Measurements from ENCODE around the gene SLC17A5. TPM values are rescaled to one million over a fixed set of nuclear protein-coding genes. Genes with fewer than 3 reads are reported as not detected.
"Not testable (repeated sequence)": the region's sequence is repeated elsewhere in the genome, so short reads cannot be mapped to it uniquely, and the experiment has no call there.

SLC17A5 gene, protein sequence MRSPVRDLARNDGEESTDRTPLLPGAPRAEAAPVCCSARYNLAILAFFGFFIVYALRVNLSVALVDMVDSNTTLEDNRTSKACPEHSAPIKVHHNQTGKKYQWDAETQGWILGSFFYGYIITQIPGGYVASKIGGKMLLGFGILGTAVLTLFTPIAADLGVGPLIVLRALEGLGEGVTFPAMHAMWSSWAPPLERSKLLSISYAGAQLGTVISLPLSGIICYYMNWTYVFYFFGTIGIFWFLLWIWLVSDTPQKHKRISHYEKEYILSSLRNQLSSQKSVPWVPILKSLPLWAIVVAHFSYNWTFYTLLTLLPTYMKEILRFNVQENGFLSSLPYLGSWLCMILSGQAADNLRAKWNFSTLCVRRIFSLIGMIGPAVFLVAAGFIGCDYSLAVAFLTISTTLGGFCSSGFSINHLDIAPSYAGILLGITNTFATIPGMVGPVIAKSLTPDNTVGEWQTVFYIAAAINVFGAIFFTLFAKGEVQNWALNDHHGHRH
- total RNA-seq: 4.9 TPM in 2 replicates

- H3K4me1 Mint-ChIP-seq: peaks cover 25% of the 10 kb centered on the region
- intact Hi-C loops (cut with micrococcal nuclease): loop anchor here (1.0 to 5.0 kb wide), 7 partner anchors 8 to 1629 kb away; partner anchors contain the start of genes EEF1A1, MTO1 and TMEM30A
- peaks cover 10% of the 10 kb centered on the region for H3K36me3 Mint-ChIP-seq (ENCODE audit: low read depth)
- no peaks in the 10 kb centered on the region for H3K27me3 Mint-ChIP-seq
- H3K9me3 Mint-ChIP-seq: no peaks in the 10 kb centered on the region
- H3K27ac Mint-ChIP-seq: peak within 1 kb of the TSS; percentile 97
- peak; percentile 96 for DNase-seq
- H3K4me3 Mint-ChIP-seq: peak within 1 kb of the TSS; percentile 96
Measured at GRCh38 chr6:73653571-73654424, at the start of gene SLC17A5. Gene SLC17A5, minus strand, starts transcription at chr6:73653992. Its CDS starts 106 bp downstream, at chr6:73653886.

- peaks cover 33% of the 10 kb centered on the region for H3K4me1 Mint-ChIP-seq
- H3K9me3 Mint-ChIP-seq: no peaks in the 10 kb centered on the region
- intact Hi-C loops (cut with micrococcal nuclease): no loop called here
- no peak overlapping the region for H3K4me3 Mint-ChIP-seq
- H3K36me3 Mint-ChIP-seq (ENCODE audit: low read depth): peaks cover 53% of the 10 kb centered on the region
- no peaks in the 10 kb centered on the region for H3K27me3 Mint-ChIP-seq
- no peak for DNase-seq
- H3K27ac Mint-ChIP-seq: no peak overlapping the region
Measured at GRCh38 chr6:73703466-73703865, 49.7 kb upstream of the SLC17A5 start.

DNA sequence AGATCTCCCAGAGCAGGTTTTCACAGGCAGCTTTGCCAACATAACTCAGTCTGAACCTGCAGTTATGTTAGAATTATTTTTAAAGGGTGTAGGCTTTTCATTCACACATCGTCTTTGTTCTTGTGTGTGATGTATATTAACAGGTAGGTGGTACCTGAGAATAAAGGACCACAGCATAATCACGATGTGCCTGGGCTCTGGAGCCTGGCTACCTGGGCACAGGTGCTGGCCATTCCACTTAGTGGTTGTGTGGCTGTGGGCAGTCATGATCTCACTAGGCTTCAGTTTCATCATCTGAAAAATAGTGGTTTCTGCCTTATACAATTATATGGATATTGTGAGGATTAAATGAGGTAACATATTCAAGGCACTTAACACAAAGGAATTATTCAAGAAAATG lies 48.7 kb upstream of the SLC17A5 start:
- Mint-ChIP-seq H3K27ac (peak overlapping the region; percentile 29), H3K4me3 (no peak overlapping the region), H3K36me3 (ENCODE audit: low read depth) (peaks cover 56% of the 10 kb centered on the region), H3K9me3 (no peaks in the 10 kb centered on the region), H3K27me3 (no peaks in the 10 kb centered on the region), H3K4me1 (peaks cover 40% of the 10 kb centered on the region)
- intact Hi-C loops (cut with micrococcal nuclease): no loop called here
- no peak for DNase-seq

GRCh38 chr6:73699676-73700459 lies 46.1 kb upstream of the SLC17A5 start:
- H3K27ac Mint-ChIP-seq: no peak overlapping the region
- no peaks in the 10 kb centered on the region for H3K9me3 Mint-ChIP-seq
- H3K27me3 Mint-ChIP-seq: no peaks in the 10 kb centered on the region
- peaks cover 54% of the 10 kb centered on the region for H3K4me1 Mint-ChIP-seq
- no peak for DNase-seq
- intact Hi-C loops (cut with micrococcal nuclease): no loop called here
- H3K4me3 Mint-ChIP-seq: no peak overlapping the region
- H3K36me3 Mint-ChIP-seq (ENCODE audit: low read depth): peaks cover 61% of the 10 kb centered on the region

GRCh38 chr6:73696966-73697655 lies 43.3 kb upstream of the SLC17A5 start:
- peak overlapping the region; percentile 98 for H3K27ac Mint-ChIP-seq
- intact Hi-C loops (cut with micrococcal nuclease): no loop called here
- peak overlapping the region; percentile 90 for H3K4me3 Mint-ChIP-seq
- peak; percentile 74 for DNase-seq
- H3K27me3 Mint-ChIP-seq: no peaks in the 10 kb centered on the region
- peaks cover 46% of the 10 kb centered on the region for H3K4me1 Mint-ChIP-seq
- no peaks in the 10 kb centered on the region for H3K9me3 Mint-ChIP-seq
- H3K36me3 Mint-ChIP-seq (ENCODE audit: low read depth): peaks cover 37% of the 10 kb centered on the region

DNA sequence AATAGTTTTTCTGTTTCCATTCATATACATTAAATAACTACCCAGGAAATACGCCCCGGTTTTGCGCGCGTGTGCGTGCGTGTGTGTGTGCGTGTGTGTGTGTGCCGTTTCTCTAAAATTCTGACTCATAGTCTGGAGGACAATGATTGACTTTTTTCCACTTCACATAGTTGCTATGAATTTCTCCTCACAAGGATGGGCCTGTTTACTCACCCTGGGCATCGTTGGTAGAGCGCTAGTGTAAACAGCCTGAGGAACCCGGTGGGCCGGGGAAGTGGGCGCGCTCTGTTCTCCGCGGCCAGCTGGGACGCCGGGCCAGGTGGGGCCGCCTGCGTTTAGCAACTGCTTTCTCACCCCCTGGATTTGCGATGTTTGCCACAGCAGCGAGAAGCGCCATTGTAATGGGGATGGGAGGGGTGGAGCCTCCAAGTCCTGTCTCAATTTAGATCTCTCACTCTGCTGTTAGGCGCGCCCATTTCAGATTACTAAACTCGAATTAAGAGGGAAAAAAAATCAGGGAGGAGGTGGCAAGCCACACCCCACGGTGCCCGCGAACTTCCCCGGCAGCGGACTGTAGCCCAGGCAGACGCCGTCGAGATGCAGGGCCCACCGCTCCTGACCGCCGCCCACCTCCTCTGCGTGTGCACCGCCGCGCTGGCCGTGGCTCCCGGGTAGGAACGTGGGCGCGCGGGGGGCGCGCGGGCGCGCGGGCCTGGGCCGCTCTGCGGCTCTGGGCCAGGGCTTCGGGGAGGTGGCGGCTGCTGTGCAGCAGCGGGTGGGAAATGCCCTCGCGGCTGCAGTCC lies 42.0 kb upstream of the SLC17A5 start, which contains the start of gene CD109:
TSS of gene CD109 (plus strand) at position 585 of the 803 bp plus-strand sequence. CDS start at position 598, 13 bp downstream.
- H3K36me3 Mint-ChIP-seq (ENCODE audit: low read depth): peaks cover 29% of the 10 kb centered on the region
- H3K4me3 Mint-ChIP-seq: peak within 1 kb of the TSS; percentile 90
- H3K4me1 Mint-ChIP-seq: peaks cover 46% of the 10 kb centered on the region
- intact Hi-C loops (cut with micrococcal nuclease): loop anchor here (1.0 to 2.0 kb wide), 6 partner anchors 8 to 175 kb away; partner anchors contain the start of gene EEF1A1
- no peaks in the 10 kb centered on the region for H3K9me3 Mint-ChIP-seq
- peak within 1 kb of the TSS; percentile 98 for H3K27ac Mint-ChIP-seq
- DNase-seq: peak; percentile 90
- no peaks in the 10 kb centered on the region for H3K27me3 Mint-ChIP-seq

- H3K36me3 Mint-ChIP-seq (ENCODE audit: low read depth): peaks cover 24% of the 10 kb centered on the region
- intact Hi-C loops (cut with micrococcal nuclease): loop anchor here (1.0 to 2.0 kb wide), 6 partner anchors 9 to 174 kb away; partner anchors contain the start of gene EEF1A1
- H3K27me3 Mint-ChIP-seq: peaks cover 2% of the 10 kb centered on the region
- H3K27ac Mint-ChIP-seq: peak overlapping the region; percentile 98
- peak overlapping the region; percentile 90 for H3K4me3 Mint-ChIP-seq
- H3K9me3 Mint-ChIP-seq: no peaks in the 10 kb centered on the region
- peaks cover 42% of the 10 kb centered on the region for H3K4me1 Mint-ChIP-seq
- DNase-seq: peak; percentile 68
Measured at GRCh38 chr6:73694711-73695411, 41.1 kb upstream of the SLC17A5 start.

- peaks cover 19% of the 10 kb centered on the region for H3K27me3 Mint-ChIP-seq
- intact Hi-C loops (cut with micrococcal nuclease): no loop called here
- no peak overlapping the region for H3K4me3 Mint-ChIP-seq
- H3K36me3 Mint-ChIP-seq (ENCODE audit: low read depth): peaks cover 2% of the 10 kb centered on the region
- H3K9me3 Mint-ChIP-seq: no peaks in the 10 kb centered on the region
- peak overlapping the region; percentile 73 for H3K27ac Mint-ChIP-seq
- H3K4me1 Mint-ChIP-seq: peaks cover 20% of the 10 kb centered on the region
- no peak for DNase-seq
Measured at GRCh38 chr6:73691512-73691911, 37.7 kb upstream of the SLC17A5 start.

DNA sequence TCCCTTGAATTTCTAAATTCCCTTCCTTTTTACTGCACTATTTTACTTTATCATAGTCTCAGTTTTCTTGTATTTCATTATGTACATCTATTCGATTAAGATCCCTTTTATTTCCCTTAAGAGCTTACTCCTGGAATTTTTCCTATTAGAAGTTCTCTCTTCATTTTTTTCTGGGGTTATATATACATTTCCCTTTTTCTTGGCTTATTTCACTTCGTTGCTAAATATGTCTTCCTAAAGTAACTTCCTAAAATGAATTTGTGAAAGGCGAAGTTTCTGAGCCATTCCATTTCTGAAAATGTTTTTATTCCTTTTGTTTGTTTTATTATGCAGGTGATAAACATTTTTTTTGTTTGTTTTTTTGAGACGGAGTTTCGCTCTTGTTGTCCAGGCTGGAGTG lies 36.3 kb upstream of the SLC17A5 start:
- no peak overlapping the region for H3K27ac Mint-ChIP-seq
- intact Hi-C loops (cut with micrococcal nuclease): no loop called here
- no peaks in the 10 kb centered on the region for H3K9me3 Mint-ChIP-seq
- peaks cover 30% of the 10 kb centered on the region for H3K27me3 Mint-ChIP-seq
- H3K4me1 Mint-ChIP-seq: peaks cover 14% of the 10 kb centered on the region
- no peak overlapping the region for H3K4me3 Mint-ChIP-seq
- H3K36me3 Mint-ChIP-seq (ENCODE audit: low read depth): peaks cover 2% of the 10 kb centered on the region
- DNase-seq: no peak

- Mint-ChIP-seq H3K27ac (no peak overlapping the region), H3K4me3 (no peak overlapping the region), H3K9me3 (peaks cover 6% of the 10 kb centered on the region), H3K27me3 (peaks cover 38% of the 10 kb centered on the region), H3K4me1 (peaks cover 7% of the 10 kb centered on the region), H3K36me3 (ENCODE audit: low read depth) (peaks cover 2% of the 10 kb centered on the region)
- intact Hi-C loops (cut with micrococcal nuclease): no loop called here
- no peak for DNase-seq
Measured at GRCh38 chr6:73688351-73688750, 34.6 kb upstream of the SLC17A5 start.

GRCh38 chr6:73683574-73683973 lies 29.8 kb upstream of the SLC17A5 start:
- H3K36me3 Mint-ChIP-seq (ENCODE audit: low read depth); H3K4me3 Mint-ChIP-seq; DNase-seq; H3K27ac Mint-ChIP-seq; intact Hi-C loops (cut with micrococcal nuclease); H3K4me1 Mint-ChIP-seq: not testable (repeated sequence)
- H3K27me3 Mint-ChIP-seq: peaks cover 35% of the 10 kb centered on the region
- H3K9me3 Mint-ChIP-seq: peaks cover 13% of the 10 kb centered on the region
